NCI-H446 treated with DMSO at 0.1 percent for 48 hours (cell line): Measurements from ENCODE around the gene ACAD11.
A peak's percentile ranks its signal among the peaks of the same experiment; 100 is the strongest.
"Not testable (repeated sequence)": the region's sequence is repeated elsewhere in the genome, so short reads cannot be mapped to it uniquely, and the experiment has no call there.

ENCODE experiments used
- DNase-seq: peaks from one replicate; lab custom pipeline; 2025; lab: John Stamatoyannopoulos, UW

Gene ACAD11

GRCh38 chr3:132652640-132653270 lies 6.9 kb downstream of the ACAD11 start:
- no peak for DNase-seq

- DNase-seq, result no peak
Measured at GRCh38 chr3:132650153-132650552, 9.5 kb downstream of the ACAD11 start.

- no peak for DNase-seq
Measured at GRCh38 chr3:132645058-132645457, 14.6 kb downstream of the ACAD11 start.

- DNase-seq, result no peak
Measured at GRCh38 chr3:132643366-132643765, 16.2 kb downstream of the ACAD11 start.

DNA sequence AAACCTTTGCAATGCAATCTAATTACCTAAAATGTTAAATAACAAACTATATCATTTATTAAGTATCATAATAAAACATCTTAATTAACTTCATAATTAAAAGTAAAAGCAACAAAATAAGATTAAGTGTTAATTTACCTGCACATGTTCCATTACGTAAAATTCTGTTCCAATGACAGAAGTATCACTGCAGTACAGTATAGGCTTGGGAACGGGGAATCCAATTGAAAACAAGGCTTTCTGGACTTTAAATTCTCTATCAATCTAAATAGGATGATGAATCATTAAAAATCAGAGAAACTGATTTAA lies 17.1 kb downstream of the ACAD11 start:
- DNase-seq, result no peak

DNA sequence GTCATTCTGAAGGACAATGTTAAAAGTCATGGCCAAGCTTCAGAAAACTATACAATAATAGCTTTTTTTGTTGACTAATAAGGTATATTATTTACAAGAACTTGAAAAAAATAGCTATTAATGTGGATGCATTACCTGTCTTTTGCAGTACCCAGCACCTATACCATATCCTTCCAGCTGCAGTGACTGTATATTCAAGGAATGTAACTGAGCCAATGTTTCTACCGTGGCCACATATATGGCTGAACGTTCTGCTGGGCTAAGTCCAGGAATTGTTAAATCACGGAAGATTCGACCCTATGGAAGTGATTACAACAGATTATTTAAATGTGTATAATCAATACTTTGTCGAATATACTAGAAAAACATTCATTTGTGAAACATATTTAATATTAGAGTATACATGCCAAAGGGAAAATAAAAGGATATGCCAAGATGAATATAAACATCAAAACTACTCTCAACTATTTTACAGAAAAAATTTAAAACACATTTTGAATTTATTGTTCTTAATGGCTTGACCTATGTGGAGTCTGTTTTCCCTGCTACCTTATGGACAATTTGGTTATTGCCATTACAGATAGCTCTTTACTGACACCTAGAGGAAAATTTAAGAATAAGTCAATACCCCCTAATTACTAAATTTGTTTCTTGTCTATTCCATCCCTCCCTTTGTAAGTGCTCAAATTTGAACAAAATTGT lies 17.6 kb downstream of the ACAD11 start:
- peak; percentile 35 for DNase-seq

GRCh38 chr3:132641427-132641826 lies 18.2 kb downstream of the ACAD11 start:
- not testable (repeated sequence) for DNase-seq

DNA sequence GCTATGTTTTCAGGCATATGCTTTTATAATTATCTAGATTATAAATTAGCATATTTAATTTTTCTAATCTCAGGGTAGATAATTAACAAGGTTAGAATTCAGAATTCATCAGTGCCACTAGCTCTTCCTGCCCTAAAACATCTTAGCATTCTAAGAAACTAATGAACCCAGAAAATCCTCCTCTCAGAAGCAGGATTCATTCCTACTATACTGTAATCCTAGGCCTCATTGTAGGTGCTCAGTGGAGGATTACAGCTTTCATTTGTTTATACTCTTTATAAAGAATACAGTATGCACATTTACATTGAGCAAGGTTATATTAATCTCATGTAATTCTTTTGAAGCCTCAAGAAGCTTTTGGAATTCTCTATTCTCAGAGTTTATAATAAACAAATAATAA lies 20.9 kb downstream of the ACAD11 start:
- no peak for DNase-seq

DNA sequence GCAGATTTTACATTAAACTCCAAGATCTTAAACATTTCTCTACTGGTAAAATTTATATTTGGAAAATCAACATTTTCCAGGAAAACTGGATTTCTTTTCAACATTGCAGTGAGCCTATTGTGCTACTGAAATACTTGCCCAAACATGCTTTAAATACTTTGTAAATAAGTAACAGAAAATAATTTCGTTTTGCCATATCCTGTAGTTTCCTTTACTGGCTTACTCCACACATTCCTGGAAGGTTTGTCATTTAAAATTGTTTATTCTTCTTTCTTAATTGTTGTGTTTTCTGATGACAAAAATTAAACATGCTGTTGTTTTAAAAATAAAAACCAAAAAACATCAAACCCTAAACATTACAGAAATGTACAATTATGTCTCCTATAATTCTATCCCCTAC lies 22.0 kb downstream of the ACAD11 start:
- DNase-seq, result no peak

DNA sequence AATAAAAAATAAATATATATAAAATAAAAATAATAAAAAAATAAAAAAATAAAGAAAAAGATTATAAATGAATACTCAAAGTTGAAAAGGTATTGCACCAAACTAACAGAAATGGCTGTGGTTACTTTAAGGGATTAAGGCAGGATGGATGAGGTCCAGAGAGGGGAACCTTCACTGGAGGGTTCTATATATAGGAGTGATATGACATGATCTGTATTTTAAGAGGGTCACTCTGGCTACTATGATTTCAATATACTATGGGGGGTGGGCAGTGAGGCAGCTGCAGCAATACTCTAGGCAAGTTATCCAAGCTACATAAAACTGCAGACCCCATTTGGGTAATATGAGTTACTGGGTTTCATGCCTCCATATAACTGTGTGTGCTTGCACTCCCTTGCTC lies 24.6 kb downstream of the ACAD11 start:
- no peak for DNase-seq

DNA sequence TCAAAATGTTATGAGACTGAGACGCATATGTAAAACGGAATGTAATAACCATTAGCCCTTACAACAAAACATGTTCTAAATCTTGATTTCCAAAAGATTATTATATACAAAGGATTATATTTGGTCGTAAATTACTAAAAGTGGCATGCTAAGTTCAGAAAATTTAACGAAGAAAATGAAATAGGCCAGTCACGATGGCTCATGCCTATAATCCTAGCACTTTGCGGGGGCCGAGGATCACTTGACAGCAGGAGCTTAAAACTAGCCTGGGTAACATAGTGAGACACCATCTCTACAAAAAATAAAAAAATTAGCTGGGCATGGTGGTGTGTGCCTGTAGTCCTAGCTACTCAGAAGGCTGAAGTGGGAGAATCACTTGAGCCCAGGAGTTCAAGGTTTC lies 29.0 kb downstream of the ACAD11 start:
- DNase-seq, result no peak

DNA sequence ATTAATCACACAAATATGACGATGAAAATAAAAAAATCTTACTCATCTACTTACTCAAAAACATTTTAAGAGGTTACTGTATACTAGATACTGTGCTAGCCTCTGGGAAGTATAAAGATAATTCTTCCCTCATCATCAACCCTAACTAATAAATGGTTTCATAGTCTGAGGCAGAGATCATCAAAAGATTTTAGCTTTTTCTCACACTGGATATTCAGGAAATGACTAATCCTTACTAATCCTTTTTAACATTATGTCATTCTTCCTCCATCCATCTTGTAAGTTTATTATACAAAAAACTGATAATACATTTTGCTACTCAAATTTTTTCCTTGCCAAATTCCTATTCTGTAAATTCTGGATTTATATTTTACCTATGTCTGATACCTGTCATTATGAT lies 29.7 kb downstream of the ACAD11 start:
- DNase-seq, result no peak

GRCh38 chr3:132628157-132628556 lies 31.5 kb downstream of the ACAD11 start:
- no peak for DNase-seq

GRCh38 chr3:132626955-132627354 lies 32.7 kb downstream of the ACAD11 start:
- DNase-seq, result no peak

DNA sequence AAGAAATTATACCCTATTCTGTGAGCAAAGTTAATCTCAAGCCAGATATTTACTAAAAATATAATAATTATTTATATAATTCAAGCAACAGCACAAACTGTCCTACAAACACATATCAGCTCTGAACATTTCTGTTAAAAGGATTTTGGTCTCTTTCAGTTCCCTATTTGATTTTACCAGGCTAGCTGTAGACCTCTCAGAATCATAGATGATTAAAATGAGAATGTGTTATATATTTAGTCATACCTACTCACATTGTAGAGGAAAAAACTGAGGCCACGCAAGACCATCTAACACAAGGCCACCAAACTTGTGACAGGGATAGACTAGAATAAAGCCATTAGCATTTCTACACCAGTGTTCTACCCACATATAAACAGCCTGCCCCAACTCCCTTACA lies 34.0 kb downstream of the ACAD11 start:
- DNase-seq, result no peak

- DNase-seq, result no peak
Measured at GRCh38 chr3:132624790-132625189, 34.8 kb downstream of the ACAD11 start.

GRCh38 chr3:132623646-132624045 lies 36.0 kb downstream of the ACAD11 start:
- no peak for DNase-seq

- DNase-seq, result no peak
Measured at GRCh38 chr3:132622761-132623160, 36.8 kb downstream of the ACAD11 start.

- no peak for DNase-seq
Measured at GRCh38 chr3:132622148-132622547, 37.5 kb downstream of the ACAD11 start.

- DNase-seq, result no peak
Measured at GRCh38 chr3:132616780-132617179, 42.8 kb downstream of the ACAD11 start.

- no peak for DNase-seq
Measured at GRCh38 chr3:132615881-132616280, 43.7 kb downstream of the ACAD11 start.

- not testable (repeated sequence) for DNase-seq
Measured at GRCh38 chr3:132615301-132615700, 44.3 kb downstream of the ACAD11 start.

DNA sequence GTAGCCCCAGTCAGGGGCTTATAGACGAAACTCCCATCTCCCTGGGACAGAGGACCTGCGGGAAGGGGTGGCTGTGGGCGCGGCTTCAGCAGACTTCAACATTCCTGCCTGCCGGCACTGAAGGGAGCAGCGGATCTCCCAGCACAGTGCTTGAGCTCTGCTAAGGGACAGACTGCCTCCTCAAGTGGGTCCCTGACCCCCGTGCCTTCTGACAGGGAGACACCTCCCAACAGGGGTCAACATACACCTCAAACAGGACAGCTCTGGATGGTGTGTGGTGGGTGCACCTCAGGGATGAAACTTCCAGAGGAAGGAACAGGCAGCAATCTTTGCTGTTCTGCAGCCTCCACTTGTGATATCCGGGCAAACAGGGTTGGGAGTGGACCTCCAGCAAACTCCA lies 53.0 kb downstream of the ACAD11 start:
- not testable (repeated sequence) for DNase-seq

- DNase-seq, result no peak
Measured at GRCh38 chr3:132606085-132606484, 53.5 kb downstream of the ACAD11 start.
